ENCODE measurements around the gene TRMT13. TPM values are rescaled to one million over a fixed set of nuclear protein-coding genes. Genes with fewer than 3 reads are reported as not detected.

The TRMT13 gene
- total RNA-seq (10 to 100 TPM; 17.4 to 26.4 (median 24.8) TPM), polyA plus RNA-seq (1 to 10 TPM; 2.4 to 9.0 (median 3.2) TPM)

- Histone ChIP-seq H3K4me1 (peaks cover 0 to 27% (median 21%) of the 10 kb centered on the region in 4 donors), H3K27ac (peak within 1 kb of the TSS; percentile 69 to 83 (median 76)), H3K27me3 (no peaks in the 10 kb centered on the region), H3K9me3 (no peaks in the 10 kb centered on the region), H3K36me3 (peaks cover 1 to 11% (median 10%) of the 10 kb centered on the region in 4 donors), H3K4me3 (peak within 1 kb of the TSS; percentile 58 to 88 (median 78))
- TF ChIP-seq CTCF (IDR thresholded peaks at IDR 0.05) = no peak
- peak; percentile 69 to 87 (median 76) for TF ChIP-seq POLR2AphosphoS5 (IDR thresholded peaks at IDR 0.05)
- TF ChIP-seq POLR2A (IDR thresholded peaks at IDR 0.05) = no peak
- TF ChIP-seq EP300 (IDR thresholded peaks at IDR 0.05) = peak in 1 of 4 donors; percentile 40
- WGBS, 2 donors = 0 to 1% methylated on average over 57 of the region's 57 CpGs
- peak; percentile 98 for DNase-seq
- intact Hi-C loops (cut with DNase I) = loop anchor here (2.0 to 10.0 kb wide), 7 partner anchors 52 to 324 kb away; partner anchors contain the start of genes CDC14A and DBT
These were observed at the start of gene TRMT13, which contains the start of gene SASS6 for GRCh38 chr1:100132566-100133477. Gene TRMT13 (plus strand): TSS chr1:100133163. CDS start chr1:100133169, 6 bp downstream. Gene SASS6 (minus strand): TSS chr1:100132930. CDS start chr1:100132814, 116 bp downstream.

GRCh38 chr1:100087396-100087795, 45.6 kb upstream of the TRMT13 start:
- TF ChIP-seq EP300 (IDR thresholded peaks at IDR 0.05) (no peak), POLR2AphosphoS5 (IDR thresholded peaks at IDR 0.05) (no peak), POLR2A (IDR thresholded peaks at IDR 0.05) (no peak), CTCF (IDR thresholded peaks at IDR 0.05) (no peak)
- Histone ChIP-seq H3K9me3 (no peaks in the 10 kb centered on the region), H3K27ac (no peak overlapping the region), H3K36me3 (peaks cover 0 to 15% (median 0%) of the 10 kb centered on the region in 4 donors), H3K27me3 (no peaks in the 10 kb centered on the region), H3K4me3 (no peak overlapping the region), H3K4me1 (no peaks in the 10 kb centered on the region)
- no peak for DNase-seq
- 95 to 97% methylated on average over 1 of the region's 1 CpG for WGBS, 2 donors
- intact Hi-C loops (cut with DNase I) = no loop called here

- DNase-seq = no peak
- Histone ChIP-seq H3K4me1 (no peaks in the 10 kb centered on the region), H3K36me3 (peaks cover 0 to 4% (median 0%) of the 10 kb centered on the region in 4 donors), H3K9me3 (no peaks in the 10 kb centered on the region), H3K4me3 (no peak overlapping the region), H3K27me3 (no peaks in the 10 kb centered on the region), H3K27ac (no peak overlapping the region)
- intact Hi-C loops (cut with DNase I) = no loop called here
- no peak for TF ChIP-seq EP300 (IDR thresholded peaks at IDR 0.05)
- no peak for TF ChIP-seq CTCF (IDR thresholded peaks at IDR 0.05)
- TF ChIP-seq POLR2AphosphoS5 (IDR thresholded peaks at IDR 0.05) = no peak
- TF ChIP-seq POLR2A (IDR thresholded peaks at IDR 0.05) = no peak
- 85 to 91% methylated on average over 1 of the region's 1 CpG for WGBS, 2 donors
These were observed 43.9 kb upstream of the TRMT13 start for GRCh38 chr1:100089082-100089481.

- 96 to 98% methylated on average over 3 of the region's 3 CpGs for WGBS, 2 donors
These were observed 42.5 kb upstream of the TRMT13 start for GRCh38 chr1:100090471-100090870.

GRCh38 chr1:100100202-100100601, 32.8 kb upstream of the TRMT13 start:
- TF ChIP-seq CTCF (IDR thresholded peaks at IDR 0.05) = no peak
- intact Hi-C loops (cut with DNase I) = no loop called here
- H3K4me3 ChIP-seq = no peak overlapping the region
- no peaks in the 10 kb centered on the region for H3K27me3 ChIP-seq
- no peaks in the 10 kb centered on the region for H3K4me1 ChIP-seq
- no peaks in the 10 kb centered on the region for H3K9me3 ChIP-seq
- 79 to 89% methylated on average over 1 of the region's 1 CpG for WGBS, 2 donors
- no peak overlapping the region for H3K27ac ChIP-seq
- no peak for DNase-seq
- peaks cover 4 to 55% (median 8%) of the 10 kb centered on the region in 4 donors for H3K36me3 ChIP-seq

More at GRCh38 chr1:100090471-100090870, 42.5 kb upstream of the TRMT13 start:
- H3K36me3 ChIP-seq = peaks cover 0 to 4% (median 0%) of the 10 kb centered on the region in 4 donors
- no peak for DNase-seq
- no peaks in the 10 kb centered on the region for H3K27me3 ChIP-seq
- no peaks in the 10 kb centered on the region for H3K4me1 ChIP-seq
- no peak for TF ChIP-seq POLR2A (IDR thresholded peaks at IDR 0.05)
- TF ChIP-seq EP300 (IDR thresholded peaks at IDR 0.05) = no peak
- H3K4me3 ChIP-seq = no peak overlapping the region
- intact Hi-C loops (cut with DNase I) = no loop called here
- H3K27ac ChIP-seq = no peak overlapping the region
- no peaks in the 10 kb centered on the region for H3K9me3 ChIP-seq
